DND-41 (cell line): Measurements from ENCODE around the gene BMPR1A.

Source experiments
- ATAC-seq: fragments of 200-7000 bp; cut with Tn5 transposase; 3 replicates; pipeline ENCODE4 v1.9.1; 2021; ENCODE audit warnings: low read depth; ENCODE audit not compliant: insufficient read depth
- DNase-seq: peaks from one replicate; pipeline ENCODE4 v3.0.0-alpha.2; 2020
- H2AFZ ChIP-seq: 2 replicates; pipeline ENCODE4 v1.6.0; 2012; ENCODE audit warnings: low read depth, low read length
- H3K27ac ChIP-seq: 2 replicates; pipeline ENCODE4 v1.5.1; 2012; ENCODE audit warnings: low read length, inconsistent platforms
- H3K27me3 ChIP-seq: fragments of 200-600 bp; sonication (generic); 2 replicates; pipeline ENCODE4 v1.6.0; 2012; ENCODE audit warnings: low read length, mild to moderate bottlenecking, inconsistent platforms; ENCODE audit not compliant: insufficient read depth, poor library complexity
- H3K36me3 ChIP-seq: 2 replicates; pipeline ENCODE4 v1.5.1; 2012; ENCODE audit warnings: low read length, inconsistent platforms; ENCODE audit not compliant: insufficient read depth
- H3K4me1 ChIP-seq: 2 replicates; pipeline ENCODE4 v1.5.1; 2012; ENCODE audit warnings: mild to moderate bottlenecking, low read length; ENCODE audit not compliant: insufficient read depth
- H3K4me2 ChIP-seq: 2 replicates; pipeline ENCODE4 v1.6.0; 2012; ENCODE audit warnings: mild to moderate bottlenecking, moderate library complexity, low read length, inconsistent platforms; ENCODE audit not compliant: insufficient read depth
- H3K4me3 ChIP-seq, 2 experiments: fragments of 200-600 bp in 1 of 2; shearing (Covaris generic) in 1 of 2; 2 replicates each; pipeline ENCODE4 v1.5.1; 2012 to 2016; ENCODE audit warnings: inconsistent platforms in 2 of 2, low read length in 2 of 2, mild to moderate bottlenecking in 2 of 2, low read depth in 1 of 2, moderate library complexity in 1 of 2
- H3K79me2 ChIP-seq: 2 replicates; pipeline ENCODE4 v1.6.0; 2012; ENCODE audit warnings: low read length, inconsistent platforms; ENCODE audit not compliant: insufficient read depth
- H3K9ac ChIP-seq: 2 replicates; pipeline ENCODE4 v1.6.0; 2012; ENCODE audit warnings: low read depth, mild to moderate bottlenecking, inconsistent platforms, low read length, moderate library complexity
- H3K9me3 ChIP-seq: 2 replicates; pipeline ENCODE4 v1.5.1; 2012; ENCODE audit warnings: low read length, moderate library complexity, mild to moderate bottlenecking, inconsistent platforms; ENCODE audit not compliant: insufficient read depth, severe bottlenecking
- H4K20me1 ChIP-seq: 2 replicates; pipeline ENCODE4 v1.6.0; 2012; ENCODE audit warnings: low read length; ENCODE audit not compliant: insufficient read depth
- EZH2 ChIP-seq: IDR thresholded peaks from 3 replicates; pipeline ENCODE4 v1.6.1; 2012; ENCODE audit warnings: borderline replicate concordance, low read depth, mild to moderate bottlenecking, moderate library complexity, low read length, inconsistent platforms; ENCODE audit not compliant: severe bottlenecking
- TF ChIP-seq, protein P1 (sequence below): IDR thresholded peaks from 2 replicates; pipeline ENCODE4 v1.5.1; 2012; ENCODE audit warnings: borderline replicate concordance, low read length, moderate library complexity, mild to moderate bottlenecking; ENCODE audit not compliant: poor library complexity, severe bottlenecking; ENCODE audit errors: extremely low read depth

Gene BMPR1A

DNA sequence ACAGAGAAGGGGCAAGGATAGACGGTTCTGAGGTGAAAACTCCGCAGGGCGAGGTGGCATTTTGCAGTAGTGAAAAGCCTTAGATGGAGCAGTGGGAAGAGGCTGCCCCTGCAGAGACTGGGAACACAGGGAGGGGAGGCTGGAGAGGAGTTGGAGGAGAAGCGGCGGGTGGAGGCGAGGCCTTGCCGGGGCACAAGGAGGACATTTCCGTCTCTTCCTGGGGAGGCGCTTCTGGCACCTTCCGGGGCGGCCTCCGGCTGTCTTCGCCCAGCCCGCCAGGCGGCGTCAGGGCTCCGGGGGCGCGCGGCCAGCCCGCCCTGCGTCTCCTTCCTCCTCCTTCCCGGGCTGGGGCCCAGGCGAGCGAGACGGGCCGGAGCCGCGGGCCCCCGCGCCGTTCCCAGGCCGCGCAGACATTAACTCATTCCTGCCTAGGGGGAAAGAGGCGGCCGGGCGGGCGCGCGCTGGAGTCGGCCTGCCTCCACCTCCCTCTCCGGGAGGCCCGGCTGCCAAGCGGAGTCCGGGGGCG is 45.4 kb upstream of the BMPR1A start:
- no peak for TF ChIP-seq EZH2
- TF ChIP-seq, protein P1, sequence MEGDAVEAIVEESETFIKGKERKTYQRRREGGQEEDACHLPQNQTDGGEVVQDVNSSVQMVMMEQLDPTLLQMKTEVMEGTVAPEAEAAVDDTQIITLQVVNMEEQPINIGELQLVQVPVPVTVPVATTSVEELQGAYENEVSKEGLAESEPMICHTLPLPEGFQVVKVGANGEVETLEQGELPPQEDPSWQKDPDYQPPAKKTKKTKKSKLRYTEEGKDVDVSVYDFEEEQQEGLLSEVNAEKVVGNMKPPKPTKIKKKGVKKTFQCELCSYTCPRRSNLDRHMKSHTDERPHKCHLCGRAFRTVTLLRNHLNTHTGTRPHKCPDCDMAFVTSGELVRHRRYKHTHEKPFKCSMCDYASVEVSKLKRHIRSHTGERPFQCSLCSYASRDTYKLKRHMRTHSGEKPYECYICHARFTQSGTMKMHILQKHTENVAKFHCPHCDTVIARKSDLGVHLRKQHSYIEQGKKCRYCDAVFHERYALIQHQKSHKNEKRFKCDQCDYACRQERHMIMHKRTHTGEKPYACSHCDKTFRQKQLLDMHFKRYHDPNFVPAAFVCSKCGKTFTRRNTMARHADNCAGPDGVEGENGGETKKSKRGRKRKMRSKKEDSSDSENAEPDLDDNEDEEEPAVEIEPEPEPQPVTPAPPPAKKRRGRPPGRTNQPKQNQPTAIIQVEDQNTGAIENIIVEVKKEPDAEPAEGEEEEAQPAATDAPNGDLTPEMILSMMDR, result peak; percentile 79
- Histone ChIP-seq H4K20me1 (no peaks in the 10 kb centered on the region), H3K27ac (peak overlapping the region; percentile 93), H3K79me2 (no peaks in the 10 kb centered on the region), H3K9ac (peak overlapping the region; percentile 94), H3K9me3 (no peaks in the 10 kb centered on the region), H3K4me1 (peaks cover 24% of the 10 kb centered on the region), H3K27me3 (no peaks in the 10 kb centered on the region), H2AFZ (peak overlapping the region; percentile 100), H3K36me3 (no peaks in the 10 kb centered on the region), H3K4me2 (peak overlapping the region; percentile 86), H3K4me3 (peak overlapping the region; percentile 45 to 73; a peak in 3 of 4 replicates)
- DNase-seq (peak; percentile 86), ATAC-seq (peak; percentile 93)

DNA sequence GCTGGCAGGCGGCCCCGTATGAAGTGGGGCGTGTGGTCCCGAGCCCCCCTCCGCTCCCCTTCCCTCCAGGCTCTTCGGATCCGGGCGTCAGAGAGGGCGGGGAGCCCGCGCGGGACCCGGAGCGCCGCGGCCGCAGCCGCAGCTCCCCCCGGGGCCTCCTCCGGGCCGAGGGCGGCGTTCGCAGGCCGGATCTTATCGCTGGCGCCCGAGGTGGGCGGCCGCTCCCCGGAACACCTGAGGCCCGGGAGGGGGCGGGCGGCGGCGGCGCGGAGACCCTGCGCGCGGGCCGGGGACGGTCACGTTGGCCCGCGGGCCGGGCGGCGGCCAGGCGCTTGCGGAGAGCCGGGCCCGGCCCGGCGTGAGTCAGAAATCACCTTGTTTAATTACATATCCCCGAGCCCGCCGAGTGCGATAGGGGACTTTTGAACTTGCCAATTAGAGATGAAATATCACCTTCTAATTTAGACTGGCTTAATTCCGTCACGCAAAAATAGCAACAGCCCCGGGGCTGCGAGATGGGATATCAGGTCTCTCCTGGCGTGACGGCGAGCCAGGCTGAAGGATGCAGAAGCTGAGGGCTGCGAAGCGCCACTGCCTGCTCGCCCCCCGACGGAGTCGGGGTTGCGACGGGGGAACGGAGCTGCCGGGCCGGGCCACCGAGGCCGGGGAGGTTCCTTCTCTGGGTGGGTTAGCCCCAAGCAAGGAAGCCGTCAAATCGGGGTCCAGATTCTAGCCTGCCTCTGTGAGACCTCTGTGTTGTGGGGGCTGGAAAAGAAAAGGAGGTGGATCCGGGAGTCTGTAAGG is 44.7 kb upstream of the BMPR1A start:
- peak overlapping the region; percentile 94 for H3K9ac ChIP-seq
- H3K36me3 ChIP-seq, result no peaks in the 10 kb centered on the region
- H4K20me1 ChIP-seq, result no peaks in the 10 kb centered on the region
- H2AFZ ChIP-seq, result peak overlapping the region; percentile 91
- no peaks in the 10 kb centered on the region for H3K27me3 ChIP-seq
- H3K4me2 ChIP-seq, result peak overlapping the region; percentile 86
- peak overlapping the region; percentile 93 for H3K27ac ChIP-seq
- ATAC-seq (peak; percentile 68), DNase-seq (no peak)
- TF ChIP-seq EZH2, result no peak
- TF ChIP-seq, protein P1, result no peak
- no peaks in the 10 kb centered on the region for H3K9me3 ChIP-seq
- H3K4me1 ChIP-seq, result peaks cover 24% of the 10 kb centered on the region
- peak overlapping the region; percentile 45 to 73; a peak in 3 of 4 replicates for H3K4me3 ChIP-seq
- no peaks in the 10 kb centered on the region for H3K79me2 ChIP-seq

DNA sequence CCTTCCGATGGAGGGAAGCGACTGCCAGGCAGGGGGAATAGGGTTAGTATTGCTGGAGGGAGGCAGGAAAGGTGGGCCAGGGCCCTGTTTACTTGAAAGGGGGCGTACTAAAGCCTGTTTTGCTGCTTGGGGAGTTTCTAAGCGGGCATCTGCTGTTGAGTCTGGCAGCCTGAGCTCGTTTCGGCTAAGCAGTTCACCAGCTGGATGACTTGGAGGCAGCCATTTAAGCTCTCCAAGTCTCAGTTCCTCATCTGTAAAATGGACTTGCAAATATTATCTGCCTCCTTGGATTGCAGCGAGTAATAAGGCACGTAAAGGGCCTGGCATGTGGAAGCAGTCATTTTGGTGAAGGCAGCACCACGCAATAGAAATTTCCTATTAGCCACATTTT is 44.1 kb upstream of the BMPR1A start:
- Histone ChIP-seq H2AFZ (peak overlapping the region; percentile 91), H4K20me1 (no peaks in the 10 kb centered on the region), H3K27ac (peak overlapping the region; percentile 93), H3K9me3 (no peaks in the 10 kb centered on the region), H3K4me3 (peak overlapping the region; percentile 45 to 73; a peak in 3 of 4 replicates), H3K9ac (peak overlapping the region; percentile 94), H3K4me2 (peak overlapping the region; percentile 86), H3K79me2 (no peaks in the 10 kb centered on the region), H3K36me3 (no peaks in the 10 kb centered on the region), H3K4me1 (peaks cover 24% of the 10 kb centered on the region), H3K27me3 (no peaks in the 10 kb centered on the region)
- ATAC-seq (no peak), DNase-seq (no peak)
- no peak for TF ChIP-seq EZH2
- TF ChIP-seq, protein P1, result no peak
